HG02678 (cell line): ENCODE data around the gene ZBTB7C.
A peak's percentile ranks its signal among the peaks of the same experiment; 100 is the strongest.

ENCODE experiments used
- ATAC-seq: cut with Tn5 transposase; IDR thresholded peaks from one replicate; pipeline ENCODE4 v1.9.1; 2021; ENCODE audit warnings: mild to moderate bottlenecking, moderate library complexity; ENCODE audit not compliant: unreplicated experiment

Gene ZBTB7C

GRCh38 chr18:48418539-48419276 is 9.5 kb upstream of the ZBTB7C start:
- no peak for ATAC-seq

- no peak for ATAC-seq
These were observed 8.8 kb upstream of the ZBTB7C start for GRCh38 chr18:48417985-48418384.

- ATAC-seq: no peak
These were observed 4.2 kb upstream of the ZBTB7C start for GRCh38 chr18:48413342-48413741.

- no peak for ATAC-seq
These were observed 3.3 kb upstream of the ZBTB7C start for GRCh38 chr18:48412339-48412929.

GRCh38 chr18:48410095-48410920 is 1.1 kb upstream of the ZBTB7C start:
- peak; percentile 96 for ATAC-seq

- ATAC-seq: peak; percentile 20
These were observed 460 bp upstream of the ZBTB7C start for GRCh38 chr18:48409591-48410094.

- ATAC-seq: no peak
These were observed 964 bp downstream of the ZBTB7C start for GRCh38 chr18:48408111-48408726.

GRCh38 chr18:48407358-48407757 is 1.8 kb downstream of the ZBTB7C start:
- no peak for ATAC-seq

GRCh38 chr18:48405978-48406377 is 3.2 kb downstream of the ZBTB7C start:
- no peak for ATAC-seq

GRCh38 chr18:48404716-48405507 is 4.3 kb downstream of the ZBTB7C start:
- ATAC-seq: no peak

- ATAC-seq: no peak
These were observed 6.2 kb downstream of the ZBTB7C start for GRCh38 chr18:48402953-48403352.

GRCh38 chr18:48399303-48400075 is 9.7 kb downstream of the ZBTB7C start:
- ATAC-seq: no peak

GRCh38 chr18:48398074-48398473 is 11.1 kb downstream of the ZBTB7C start:
- no peak for ATAC-seq

GRCh38 chr18:48397021-48397420 is 12.2 kb downstream of the ZBTB7C start:
- ATAC-seq: no peak

GRCh38 chr18:48396561-48396960 is 12.6 kb downstream of the ZBTB7C start:
- ATAC-seq: no peak

GRCh38 chr18:48395646-48396045 is 13.5 kb downstream of the ZBTB7C start:
- ATAC-seq: no peak

- no peak for ATAC-seq
These were observed 15.0 kb downstream of the ZBTB7C start for GRCh38 chr18:48394176-48394575.

- no peak for ATAC-seq
These were observed 15.4 kb downstream of the ZBTB7C start for GRCh38 chr18:48393776-48394175.

GRCh38 chr18:48393170-48393569 is 16.0 kb downstream of the ZBTB7C start:
- ATAC-seq: no peak

GRCh38 chr18:48392268-48392667 is 16.9 kb downstream of the ZBTB7C start:
- ATAC-seq: no peak
